Osteoblast (primary cell): ENCODE data around the gene ANKRD16. TPM values are rescaled to one million over a fixed set of nuclear protein-coding genes. Genes with fewer than 3 reads are reported as not detected.

Experiments
- DNase-seq: peaks from one replicate; pipeline ENCODE4 v3.0.0; 2011; ENCODE audit warnings: low spot score, mixed read lengths; ENCODE audit not compliant: insufficient read length; ENCODE audit errors: missing footprints
- H2AFZ ChIP-seq: 2 replicates; pipeline ENCODE4 v1.6.0; 2011; ENCODE audit warnings: mild to moderate bottlenecking, low read length
- H3K27ac ChIP-seq: 2 replicates; pipeline ENCODE4 v1.5.1; 2011; ENCODE audit warnings: mild to moderate bottlenecking, low read depth, low read length, moderate library complexity
- H3K27me3 ChIP-seq: 2 replicates; pipeline ENCODE4 v1.6.0; 2012; ENCODE audit warnings: mild to moderate bottlenecking, control low read depth, inconsistent platforms, low read length, moderate library complexity; ENCODE audit not compliant: insufficient read depth
- H3K36me3 ChIP-seq: 2 replicates; pipeline ENCODE4 v1.5.1; 2011; ENCODE audit warnings: mild to moderate bottlenecking, low read length, control low read depth, moderate library complexity; ENCODE audit not compliant: insufficient read depth
- H3K4me1 ChIP-seq: 2 replicates; pipeline ENCODE4 v1.5.1; 2011; ENCODE audit warnings: mild to moderate bottlenecking, low read length, control low read depth, moderate library complexity; ENCODE audit not compliant: insufficient read depth
- H3K4me2 ChIP-seq: 2 replicates; pipeline ENCODE4 v1.6.0; 2011; ENCODE audit warnings: mild to moderate bottlenecking, low read length; ENCODE audit not compliant: insufficient read depth
- H3K4me3 ChIP-seq: fragments of 200-600 bp; sonication (generic); 3 replicates; pipeline ENCODE4 v1.5.1; 2012; ENCODE audit warnings: mild to moderate bottlenecking, low read length, inconsistent platforms; ENCODE audit not compliant: insufficient read depth
- H3K79me2 ChIP-seq: 2 replicates; pipeline ENCODE4 v1.6.0; 2012; ENCODE audit warnings: mild to moderate bottlenecking, low read length, control low read depth, inconsistent platforms; ENCODE audit not compliant: insufficient read depth
- H3K9me3 ChIP-seq: 2 replicates; pipeline ENCODE4 v1.5.1; 2011; ENCODE audit warnings: low read depth, low read length, control low read depth
- H4K20me1 ChIP-seq: 2 replicates; pipeline ENCODE4 v1.6.0; 2012; ENCODE audit warnings: mild to moderate bottlenecking, low read length, control low read depth; ENCODE audit not compliant: insufficient read depth
- total RNA-seq: library from RNA; depleted of rRNA; stranded (reverse); fragments of >200 nt; gene quantifications from 2 replicates; pipeline ENCODE4 v1.2.3, GENCODE V29; 2012
- TF ChIP-seq, protein P1 (sequence below): IDR thresholded peaks from 2 replicates; pipeline ENCODE4 v1.5.1; 2011; ENCODE audit warnings: mild to moderate bottlenecking, low read depth, low read length, moderate library complexity; ENCODE audit errors: extremely low read depth

Gene ANKRD16
- total RNA-seq, 1 donor: 7.2 TPM

DNA sequence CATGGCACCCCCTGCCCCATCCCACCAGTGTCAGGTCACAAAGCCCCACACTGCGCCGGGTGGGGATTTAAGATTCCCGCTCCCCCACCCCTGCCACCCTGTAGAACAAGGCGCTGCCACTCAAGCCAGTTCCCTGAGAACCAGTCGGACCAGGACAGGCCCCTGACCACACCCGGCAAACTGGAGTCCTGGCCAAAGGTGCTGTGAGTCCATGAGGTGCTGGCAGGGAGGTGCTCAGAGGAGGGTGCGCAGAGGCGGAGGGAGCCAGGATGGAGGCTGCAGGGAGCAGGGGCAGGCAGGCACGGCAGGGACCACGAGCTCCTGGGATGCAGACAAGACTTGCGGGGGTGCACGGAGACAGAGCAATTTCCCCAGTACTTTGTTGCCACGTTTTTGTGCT is 56.7 kb downstream of the ANKRD16 start:
- no peaks in the 10 kb centered on the region for H4K20me1 ChIP-seq
- no peak overlapping the region for H2AFZ ChIP-seq
- no peak overlapping the region for H3K4me2 ChIP-seq
- H3K9me3 ChIP-seq: no peaks in the 10 kb centered on the region
- no peaks in the 10 kb centered on the region for H3K27me3 ChIP-seq
- no peaks in the 10 kb centered on the region for H3K4me1 ChIP-seq
- no peaks in the 10 kb centered on the region for H3K36me3 ChIP-seq
- no peaks in the 10 kb centered on the region for H3K79me2 ChIP-seq
- H3K4me3 ChIP-seq: no peak overlapping the region
- no peak for DNase-seq
- no peak overlapping the region for H3K27ac ChIP-seq
- TF ChIP-seq, protein P1, sequence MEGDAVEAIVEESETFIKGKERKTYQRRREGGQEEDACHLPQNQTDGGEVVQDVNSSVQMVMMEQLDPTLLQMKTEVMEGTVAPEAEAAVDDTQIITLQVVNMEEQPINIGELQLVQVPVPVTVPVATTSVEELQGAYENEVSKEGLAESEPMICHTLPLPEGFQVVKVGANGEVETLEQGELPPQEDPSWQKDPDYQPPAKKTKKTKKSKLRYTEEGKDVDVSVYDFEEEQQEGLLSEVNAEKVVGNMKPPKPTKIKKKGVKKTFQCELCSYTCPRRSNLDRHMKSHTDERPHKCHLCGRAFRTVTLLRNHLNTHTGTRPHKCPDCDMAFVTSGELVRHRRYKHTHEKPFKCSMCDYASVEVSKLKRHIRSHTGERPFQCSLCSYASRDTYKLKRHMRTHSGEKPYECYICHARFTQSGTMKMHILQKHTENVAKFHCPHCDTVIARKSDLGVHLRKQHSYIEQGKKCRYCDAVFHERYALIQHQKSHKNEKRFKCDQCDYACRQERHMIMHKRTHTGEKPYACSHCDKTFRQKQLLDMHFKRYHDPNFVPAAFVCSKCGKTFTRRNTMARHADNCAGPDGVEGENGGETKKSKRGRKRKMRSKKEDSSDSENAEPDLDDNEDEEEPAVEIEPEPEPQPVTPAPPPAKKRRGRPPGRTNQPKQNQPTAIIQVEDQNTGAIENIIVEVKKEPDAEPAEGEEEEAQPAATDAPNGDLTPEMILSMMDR: no peak

DNA sequence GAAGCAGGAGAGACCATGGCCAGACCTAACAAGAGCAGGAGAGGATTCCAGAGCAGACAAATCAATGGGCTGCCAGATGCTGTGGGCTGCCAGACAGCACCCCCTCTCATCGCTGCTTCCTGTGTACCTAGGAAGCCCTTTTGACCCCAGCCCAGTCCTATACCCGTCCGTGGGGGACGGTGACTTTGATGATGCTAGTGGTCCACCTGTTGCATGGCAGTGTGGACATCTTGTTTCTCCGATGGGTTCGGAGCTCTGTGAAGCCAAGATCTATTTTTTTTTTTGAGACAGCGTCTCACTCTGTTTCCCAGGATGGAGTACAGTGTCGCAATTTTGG is 58.3 kb downstream of the ANKRD16 start:
- TF ChIP-seq, protein P1: no peak
- H3K79me2 ChIP-seq: no peaks in the 10 kb centered on the region
- H3K4me2 ChIP-seq: no peak overlapping the region
- H3K4me1 ChIP-seq: no peaks in the 10 kb centered on the region
- H3K4me3 ChIP-seq: no peak overlapping the region
- no peaks in the 10 kb centered on the region for H3K36me3 ChIP-seq
- no peaks in the 10 kb centered on the region for H3K9me3 ChIP-seq
- no peak for DNase-seq
- H2AFZ ChIP-seq: no peak overlapping the region
- no peaks in the 10 kb centered on the region for H4K20me1 ChIP-seq
- no peak overlapping the region for H3K27ac ChIP-seq
- no peaks in the 10 kb centered on the region for H3K27me3 ChIP-seq

DNA sequence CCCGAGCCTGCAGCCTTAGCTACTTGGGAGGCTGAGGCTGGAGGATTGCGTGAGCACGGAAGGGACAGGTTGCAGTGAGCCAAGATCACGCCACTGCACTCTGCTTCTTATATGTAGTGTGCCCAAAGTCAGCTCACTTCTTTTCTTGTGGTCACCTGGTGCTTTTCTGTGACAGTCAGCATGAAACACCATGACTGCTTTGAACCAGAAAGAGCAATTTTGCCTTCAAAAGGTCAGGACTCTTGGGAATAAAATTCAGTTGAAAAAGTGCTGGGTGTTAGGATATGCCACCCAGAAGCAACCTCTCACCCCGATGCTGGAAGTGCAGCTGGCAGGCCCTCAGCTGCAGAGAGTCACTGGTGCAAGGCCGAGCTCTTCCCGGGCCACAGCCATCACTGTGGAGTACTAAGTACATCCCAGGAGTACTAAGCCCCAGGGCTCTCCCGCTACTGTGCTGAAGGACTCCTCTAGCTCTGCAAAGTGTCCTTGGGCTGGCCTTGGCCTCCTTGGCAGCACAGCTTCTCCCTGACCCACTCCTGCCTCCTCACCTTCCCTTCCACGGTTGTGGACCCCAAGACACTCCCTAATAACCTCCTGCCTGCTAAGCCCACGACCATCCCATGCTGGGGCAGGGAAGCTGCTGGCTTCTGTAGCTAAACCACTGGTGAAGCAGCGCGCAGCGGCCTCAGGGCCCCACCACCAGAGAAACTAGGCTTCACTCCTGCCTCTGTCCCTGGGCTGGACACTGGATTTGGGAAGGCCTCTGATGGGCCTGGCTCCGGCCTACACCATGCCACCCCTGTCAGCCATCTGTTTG is 58.9 kb downstream of the ANKRD16 start:
- Histone ChIP-seq H3K27me3 (no peaks in the 10 kb centered on the region), H3K36me3 (no peaks in the 10 kb centered on the region), H3K27ac (no peak overlapping the region), H3K4me2 (no peak overlapping the region), H3K4me1 (no peaks in the 10 kb centered on the region), H2AFZ (no peak overlapping the region), H3K9me3 (no peaks in the 10 kb centered on the region), H4K20me1 (no peaks in the 10 kb centered on the region), H3K79me2 (no peaks in the 10 kb centered on the region), H3K4me3 (no peak overlapping the region)
- DNase-seq: no peak
- TF ChIP-seq, protein P1: no peak

DNA sequence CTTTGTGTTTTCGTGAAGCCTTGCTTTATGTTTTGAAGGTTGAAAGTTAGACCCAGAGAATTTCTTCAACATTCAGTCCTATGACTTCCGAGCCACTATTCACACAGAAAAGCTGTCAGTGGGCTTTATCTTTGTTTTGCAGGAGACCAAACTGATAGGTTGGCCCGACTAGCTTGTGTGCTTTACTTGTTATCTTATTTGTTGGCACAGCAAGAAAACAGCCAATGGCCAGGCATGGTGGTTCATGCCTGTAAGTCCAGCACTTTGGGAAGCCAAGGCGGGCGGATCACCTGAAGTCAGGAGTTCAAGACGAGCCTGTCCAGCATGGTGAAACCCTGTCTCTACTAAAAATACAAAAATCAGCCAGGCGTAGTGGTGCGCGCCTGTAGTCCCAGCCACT is 60.4 kb downstream of the ANKRD16 start:
- DNase-seq: no peak
- Histone ChIP-seq H3K79me2 (no peaks in the 10 kb centered on the region), H3K27ac (no peak overlapping the region), H3K36me3 (no peaks in the 10 kb centered on the region), H2AFZ (no peak overlapping the region), H3K4me1 (no peaks in the 10 kb centered on the region), H3K4me3 (no peak overlapping the region), H3K4me2 (no peak overlapping the region), H4K20me1 (no peaks in the 10 kb centered on the region), H3K27me3 (no peaks in the 10 kb centered on the region), H3K9me3 (no peaks in the 10 kb centered on the region)
- TF ChIP-seq, protein P1: no peak
